Stimulated activated CD8-positive, alpha-beta memory T cell treated with anti-CD3 and anti-CD28 coated beads, Interleukin-7, amount 100 ng/mL, for 24 hours (primary cell): ENCODE measurements around the gene LY9.

Experiments
- DNase-seq: peaks from one replicate; pipeline ENCODE4 v3.0.0-alpha.2; 2020; ENCODE audit warnings: low read depth

Gene LY9

GRCh38 chr1:160801836-160802580 lies 6.0 kb downstream of the LY9 start:
- no peak for DNase-seq

- DNase-seq = no peak
These were observed 10.2 kb downstream of the LY9 start for GRCh38 chr1:160806109-160806665.

GRCh38 chr1:160806784-160807183 lies 10.8 kb downstream of the LY9 start:
- DNase-seq = no peak

DNA sequence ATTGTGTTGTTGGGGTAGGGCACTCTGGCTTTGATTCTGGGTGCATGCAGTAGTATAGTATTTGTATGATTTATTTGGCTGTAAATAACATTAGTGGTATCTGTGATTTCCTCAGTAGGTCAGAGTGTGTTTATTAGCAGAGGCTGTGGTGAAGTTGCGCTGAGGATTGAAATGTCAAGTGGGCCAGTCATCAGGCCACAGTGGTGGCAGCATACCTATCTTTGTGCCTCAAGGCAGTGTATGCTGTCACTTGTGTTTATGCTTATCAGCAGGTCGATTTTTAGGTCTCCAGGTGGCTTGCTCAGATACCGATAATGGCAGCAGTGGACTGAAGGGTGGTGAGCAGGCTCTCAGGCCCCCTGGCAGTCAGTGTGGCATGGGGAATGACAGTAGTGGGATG lies 11.3 kb downstream of the LY9 start:
- no peak for DNase-seq

DNA sequence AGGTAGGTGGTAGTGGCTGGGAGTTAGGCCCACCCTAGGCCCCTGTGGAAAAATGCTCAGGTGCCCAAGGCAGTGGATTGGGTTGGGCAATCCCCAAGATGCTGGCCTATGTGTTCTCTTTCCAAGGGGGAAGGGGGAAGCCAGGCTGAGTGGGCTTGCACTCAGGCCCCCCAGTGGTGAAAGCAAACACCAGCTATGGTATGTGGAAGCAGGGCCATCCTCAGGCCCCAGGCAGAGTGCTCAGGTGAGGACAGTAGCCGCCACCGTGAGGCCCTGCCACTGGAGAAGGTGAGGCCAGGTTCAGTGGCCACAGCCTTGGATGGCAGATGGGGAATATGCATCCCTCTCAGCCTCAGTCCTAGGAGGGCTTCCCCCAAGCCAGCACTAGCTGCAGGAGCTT lies 11.8 kb downstream of the LY9 start:
- no peak for DNase-seq

GRCh38 chr1:160808289-160808688 lies 12.3 kb downstream of the LY9 start:
- DNase-seq = no peak

GRCh38 chr1:160810486-160810885 lies 14.5 kb downstream of the LY9 start:
- no peak for DNase-seq

DNA sequence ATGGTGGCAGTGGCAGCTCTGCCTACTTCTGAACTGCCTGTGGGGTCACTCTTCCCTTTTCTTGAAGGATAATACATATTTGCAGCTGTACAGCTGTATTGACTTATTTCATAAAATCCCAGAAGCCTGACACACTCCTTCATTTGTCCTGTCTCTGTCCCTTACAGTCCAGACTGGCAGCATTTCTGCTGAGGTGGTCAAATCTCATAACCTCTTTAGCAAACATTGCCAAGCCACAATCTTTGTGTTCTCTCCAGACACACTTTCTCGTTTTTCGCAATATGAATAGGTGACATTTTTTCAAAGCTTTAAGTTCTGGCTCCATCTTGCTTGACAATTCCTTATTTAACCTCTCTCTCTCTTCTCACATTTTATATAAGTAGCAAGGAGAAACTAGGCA lies 15.2 kb downstream of the LY9 start:
- no peak for DNase-seq

DNA sequence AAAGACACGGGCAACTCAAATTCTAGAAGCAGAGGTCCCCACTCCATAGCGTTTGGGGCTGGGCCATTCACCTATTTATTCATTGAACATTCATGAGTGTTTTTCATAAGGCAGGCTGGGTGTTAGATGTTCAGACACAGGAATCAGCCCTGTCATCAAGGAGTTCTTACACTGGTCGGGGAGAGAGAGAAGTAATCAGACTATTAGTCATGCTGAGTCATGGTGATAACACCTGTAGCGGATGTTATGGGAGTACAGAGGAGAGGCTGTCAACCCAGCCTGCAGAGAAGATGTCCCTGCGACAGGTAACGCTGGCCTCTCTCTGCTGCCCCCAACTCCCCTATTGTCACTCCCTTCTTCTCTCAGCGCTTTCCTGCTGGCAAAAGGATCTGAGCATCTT lies 17.2 kb downstream of the LY9 start:
- DNase-seq = no peak

DNA sequence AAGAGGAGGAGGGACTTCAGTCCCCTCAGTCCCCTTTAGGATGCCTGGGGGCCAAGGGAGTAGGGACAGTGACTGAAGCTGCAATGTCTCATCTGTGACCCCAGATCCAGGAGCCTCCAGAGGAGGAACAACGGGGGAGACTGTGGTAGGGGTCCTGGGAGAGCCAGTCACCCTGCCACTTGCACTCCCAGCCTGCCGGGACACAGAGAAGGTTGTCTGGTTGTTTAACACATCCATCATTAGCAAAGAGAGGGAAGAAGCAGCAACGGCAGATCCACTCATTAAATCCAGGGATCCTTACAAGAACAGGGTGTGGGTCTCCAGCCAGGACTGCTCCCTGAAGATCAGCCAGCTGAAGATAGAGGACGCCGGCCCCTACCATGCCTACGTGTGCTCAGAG lies 18.3 kb downstream of the LY9 start:
- DNase-seq = no peak

GRCh38 chr1:160814856-160815255 lies 18.9 kb downstream of the LY9 start:
- no peak for DNase-seq

DNA sequence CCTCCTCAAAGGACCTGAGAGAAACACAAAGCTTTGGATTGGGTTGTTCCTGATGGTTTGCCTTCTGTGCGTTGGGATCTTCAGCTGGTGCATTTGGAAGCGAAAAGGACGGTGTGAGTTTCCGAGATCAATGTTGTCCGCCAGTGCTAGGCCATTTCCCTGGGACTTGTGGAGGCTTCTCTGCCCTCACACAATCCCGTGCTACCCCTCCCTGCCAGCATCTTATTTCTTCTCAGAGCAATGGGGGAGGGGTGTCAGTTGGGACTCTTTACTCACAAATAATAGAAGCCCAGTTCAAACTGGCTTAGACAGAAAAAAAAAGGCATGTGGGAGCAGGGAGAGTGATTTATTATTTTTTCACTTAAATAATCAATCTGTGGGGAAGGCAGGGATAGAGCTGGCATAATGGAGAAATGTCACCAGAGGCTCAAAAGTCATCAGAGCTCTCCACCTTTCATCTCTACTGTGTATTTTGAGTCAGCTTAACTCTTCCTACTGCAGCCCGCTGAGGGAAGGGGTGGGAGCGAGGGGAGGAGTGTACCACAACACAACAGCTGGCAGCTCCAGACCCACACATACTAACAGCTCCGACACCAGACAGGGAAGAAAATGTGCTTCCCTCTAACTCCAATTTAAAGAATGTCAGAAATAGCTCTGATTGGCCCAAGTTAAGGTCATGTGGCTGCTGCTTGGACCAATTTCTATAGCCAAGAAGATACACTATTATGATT lies 22.4 kb downstream of the LY9 start:
- no peak for DNase-seq

DNA sequence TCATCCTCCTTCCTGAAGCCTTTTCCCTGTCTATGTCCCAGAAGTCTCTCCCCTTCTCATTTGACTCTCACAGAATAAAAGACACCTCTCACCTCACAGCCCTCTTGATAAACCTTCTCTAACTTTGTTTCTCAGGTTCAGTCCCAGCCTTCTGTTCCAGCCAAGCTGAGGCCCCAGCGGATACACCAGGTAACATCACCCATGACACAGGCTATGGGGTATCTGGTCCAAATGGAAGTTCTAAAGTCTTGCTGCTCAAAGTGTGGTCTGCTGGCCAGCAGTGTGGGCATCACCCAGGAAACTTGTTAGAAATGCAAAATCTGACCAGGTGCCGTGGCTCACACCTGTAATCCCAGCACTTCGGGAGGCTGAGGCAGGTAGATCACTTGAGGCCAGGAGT lies 23.2 kb downstream of the LY9 start:
- DNase-seq = no peak

DNA sequence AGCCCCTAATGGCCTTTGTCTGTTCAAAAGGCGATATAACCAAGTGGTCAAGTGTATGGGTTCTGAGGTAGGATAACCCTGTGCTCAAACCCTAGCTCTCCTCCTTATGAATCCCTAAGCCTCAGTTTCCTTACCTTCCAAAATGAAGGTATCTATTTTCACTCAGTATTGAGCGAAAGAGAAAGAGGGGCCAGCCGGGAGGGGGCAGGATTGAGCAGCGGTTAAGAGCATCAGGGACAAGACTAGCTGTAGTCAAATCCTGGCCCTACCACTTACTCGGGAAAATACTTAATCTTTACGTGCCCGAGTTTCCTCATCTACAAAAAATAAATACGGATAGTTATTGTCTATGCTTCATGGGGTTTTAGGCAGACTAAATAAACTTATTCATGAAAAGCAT lies 25.7 kb downstream of the LY9 start:
- DNase-seq = no peak

DNA sequence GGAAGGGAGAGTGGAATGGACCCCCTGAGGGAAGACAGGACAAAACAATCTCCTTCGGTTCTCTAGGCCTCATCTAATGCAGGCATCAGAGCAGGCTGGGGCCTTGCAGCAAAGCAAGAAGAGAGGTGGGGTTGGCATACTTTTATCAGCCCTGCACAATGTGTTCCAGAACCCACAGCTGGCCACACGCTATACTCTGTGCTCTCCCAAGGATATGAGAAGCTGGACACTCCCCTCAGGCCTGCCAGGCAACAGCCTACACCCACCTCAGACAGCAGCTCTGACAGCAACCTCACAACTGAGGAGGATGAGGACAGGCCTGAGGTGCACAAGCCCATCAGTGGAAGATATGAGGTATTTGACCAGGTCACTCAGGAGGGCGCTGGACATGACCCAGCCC lies 27.3 kb downstream of the LY9 start:
- DNase-seq = no peak

- no peak for DNase-seq
These were observed 30.6 kb downstream of the LY9 start for GRCh38 chr1:160826546-160826945.

GRCh38 chr1:160827418-160827817 lies 31.4 kb downstream of the LY9 start:
- no peak for DNase-seq

GRCh38 chr1:160829766-160830165 lies 33.8 kb downstream of the LY9 start:
- DNase-seq = no peak

DNA sequence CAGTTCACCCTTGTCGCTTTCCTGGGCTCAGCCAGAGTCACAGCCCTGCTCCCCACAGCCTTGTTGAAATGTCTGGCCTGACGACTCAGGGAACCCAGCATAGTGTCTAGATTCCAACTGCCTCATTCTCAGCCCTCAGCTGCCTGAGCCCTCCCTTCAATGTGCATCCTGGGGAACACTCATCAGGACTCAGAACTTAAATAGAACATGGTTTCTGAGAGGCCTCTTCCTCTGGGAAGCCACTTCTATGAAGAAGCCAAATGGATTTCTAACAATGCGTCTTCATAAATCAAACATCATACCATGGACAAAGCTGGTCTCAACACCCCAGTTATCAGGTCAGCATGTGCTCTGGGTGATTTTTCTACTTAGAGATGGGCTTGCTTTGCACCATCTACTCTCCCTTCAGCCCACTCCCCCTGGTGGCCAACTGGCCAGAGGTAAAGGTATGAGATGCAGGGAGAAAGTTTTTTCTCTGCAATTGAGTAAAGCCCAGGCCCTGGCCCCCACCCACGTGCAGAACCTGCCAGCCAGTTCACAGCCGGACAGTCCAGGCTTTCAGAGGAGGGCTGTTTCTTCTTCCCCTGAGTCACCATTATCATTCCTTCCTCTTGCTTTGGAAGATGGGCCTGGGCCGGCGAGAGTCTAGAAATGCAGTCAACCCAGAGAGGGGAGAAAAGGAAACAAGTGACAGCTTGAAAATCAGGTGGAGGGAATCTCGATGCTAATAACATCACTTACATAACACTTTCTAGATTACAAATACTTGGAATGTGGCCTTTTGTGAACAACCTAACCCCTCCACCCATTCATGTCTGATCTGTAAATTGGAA lies 34.6 kb downstream of the LY9 start:
- peak; percentile 72 for DNase-seq

DNA sequence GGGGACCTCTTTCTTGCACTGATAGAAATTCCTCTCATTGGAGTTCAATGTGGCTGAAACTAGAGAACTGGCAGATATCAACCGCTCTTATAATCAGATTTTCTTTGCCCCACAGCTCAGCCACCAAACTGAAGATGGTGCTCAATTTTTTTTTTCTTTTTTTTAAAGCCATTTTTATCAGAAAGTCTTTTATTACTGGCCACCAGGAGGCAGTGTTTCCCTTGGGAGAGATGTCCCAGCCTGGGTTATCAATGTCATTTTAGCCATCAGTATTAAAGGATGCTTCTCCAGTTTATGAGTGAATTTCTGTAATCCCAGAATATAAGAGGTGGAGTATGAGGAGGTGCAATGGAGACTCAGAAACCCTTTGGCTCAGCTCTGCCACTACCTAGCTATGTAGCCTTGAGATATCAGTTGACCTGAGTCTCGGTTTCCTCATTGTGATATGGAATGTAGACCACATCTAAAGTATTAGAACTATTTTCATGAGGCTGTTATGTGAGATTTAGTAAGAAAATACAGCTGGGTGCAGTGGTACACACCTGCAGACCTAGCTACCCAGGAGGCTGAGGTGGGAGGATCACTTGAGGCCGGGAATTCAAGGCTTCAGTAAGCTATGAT lies 39.1 kb downstream of the LY9 start:
- DNase-seq = no peak

GRCh38 chr1:160835751-160836150 lies 39.8 kb downstream of the LY9 start:
- DNase-seq = no peak

DNA sequence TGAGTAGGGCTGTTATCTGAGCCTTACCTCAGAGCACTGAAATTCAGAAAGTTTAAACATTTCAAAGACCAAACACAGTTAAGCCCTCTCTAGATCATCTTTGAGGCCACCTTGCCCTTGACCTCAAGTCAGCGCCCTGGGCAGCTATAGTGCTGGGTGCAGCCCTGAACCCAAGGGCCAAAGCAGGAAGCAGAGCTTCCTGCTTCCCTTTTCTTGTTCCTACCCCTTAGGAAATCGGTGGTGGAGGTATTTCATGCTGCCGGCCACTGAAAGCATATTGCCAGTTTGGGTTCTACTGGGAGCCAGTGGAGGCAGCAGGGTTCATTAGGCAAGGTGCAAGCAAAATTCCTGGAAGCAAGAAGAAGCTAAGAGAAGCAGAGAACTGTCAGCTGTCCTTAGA lies 40.6 kb downstream of the LY9 start:
- no peak for DNase-seq
